HG03060 (cell line): ENCODE results near the gene ART1.
"Not testable (repeated sequence)": the region's sequence is repeated elsewhere in the genome, so short reads cannot be mapped to it uniquely, and the experiment has no call there.

Experiments used
- ATAC-seq: cut with Tn5 transposase; IDR thresholded peaks from one replicate; pipeline ENCODE4 v1.9.1; 2021; ENCODE audit warnings: low read depth, moderate number of reproducible peaks; ENCODE audit not compliant: unreplicated experiment

Gene ART1, protein sequence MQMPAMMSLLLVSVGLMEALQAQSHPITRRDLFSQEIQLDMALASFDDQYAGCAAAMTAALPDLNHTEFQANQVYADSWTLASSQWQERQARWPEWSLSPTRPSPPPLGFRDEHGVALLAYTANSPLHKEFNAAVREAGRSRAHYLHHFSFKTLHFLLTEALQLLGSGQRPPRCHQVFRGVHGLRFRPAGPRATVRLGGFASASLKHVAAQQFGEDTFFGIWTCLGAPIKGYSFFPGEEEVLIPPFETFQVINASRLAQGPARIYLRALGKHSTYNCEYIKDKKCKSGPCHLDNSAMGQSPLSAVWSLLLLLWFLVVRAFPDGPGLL

DNA sequence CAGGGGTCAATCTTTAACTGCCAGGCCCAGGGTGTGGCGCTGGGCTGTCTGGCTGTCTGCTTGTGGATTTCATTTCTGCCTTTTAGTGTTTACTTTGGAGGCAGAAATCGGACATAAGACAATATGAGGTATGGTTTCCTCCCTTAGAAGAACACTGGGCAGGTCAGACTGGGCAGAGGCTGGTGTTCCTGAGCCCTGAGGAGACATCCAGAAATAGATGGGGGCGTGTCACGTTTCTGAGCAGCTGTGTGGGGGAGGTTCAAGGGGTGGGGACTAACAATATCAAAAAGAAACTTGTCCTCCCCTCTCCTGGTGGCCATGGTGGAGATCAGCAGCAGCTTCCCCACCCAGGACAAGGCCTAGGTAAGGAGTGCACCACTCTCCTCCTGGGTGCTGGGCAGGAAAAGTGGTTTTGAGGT lies at the start of gene ART1:
Gene ART1, plus strand, starts transcription at position 312 of the 419 bp plus-strand sequence. CDS start 14,086 bp downstream, outside the sequence.
- no peak for ATAC-seq

DNA sequence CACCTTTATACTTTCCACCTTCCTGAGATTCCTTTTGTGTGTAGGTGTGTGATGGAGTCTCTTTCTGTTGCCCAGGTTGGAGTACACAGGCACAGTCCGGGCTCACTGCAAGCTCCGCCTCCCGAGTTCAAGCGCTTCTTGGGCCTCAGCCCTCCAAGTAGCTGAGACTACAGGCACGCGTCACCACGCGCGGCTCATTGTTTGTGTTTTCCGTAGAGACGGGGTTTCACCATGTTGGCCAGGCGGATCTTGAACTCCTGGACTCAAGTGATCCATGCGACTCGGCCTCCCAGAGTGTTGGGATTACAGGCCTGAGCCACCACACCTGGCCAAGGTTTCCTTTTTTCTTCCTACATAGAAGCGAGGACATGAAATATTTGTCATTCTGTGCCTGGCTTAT lies 47.2 kb upstream of the ART1 start:
- not testable (repeated sequence) for ATAC-seq

DNA sequence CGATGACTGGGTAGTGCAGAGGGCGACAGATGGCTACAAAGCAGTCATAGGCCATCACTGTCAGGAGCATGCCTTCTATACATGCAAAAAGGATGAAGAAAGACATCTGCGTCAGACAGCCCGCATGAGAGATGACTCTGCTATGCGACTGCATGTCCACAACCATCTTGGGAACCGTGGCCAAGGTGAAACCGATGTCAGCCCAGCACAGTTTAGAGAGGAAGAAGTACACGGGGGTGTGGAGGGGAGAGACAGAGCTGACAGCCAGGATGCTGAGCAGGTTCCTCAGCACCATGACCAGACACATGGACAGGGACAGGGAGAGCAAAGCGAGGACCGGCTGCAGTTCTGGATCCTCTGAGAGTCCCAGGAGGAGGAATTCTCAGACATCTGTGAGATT lies 44.7 kb upstream of the ART1 start:
- not testable (repeated sequence) for ATAC-seq

DNA sequence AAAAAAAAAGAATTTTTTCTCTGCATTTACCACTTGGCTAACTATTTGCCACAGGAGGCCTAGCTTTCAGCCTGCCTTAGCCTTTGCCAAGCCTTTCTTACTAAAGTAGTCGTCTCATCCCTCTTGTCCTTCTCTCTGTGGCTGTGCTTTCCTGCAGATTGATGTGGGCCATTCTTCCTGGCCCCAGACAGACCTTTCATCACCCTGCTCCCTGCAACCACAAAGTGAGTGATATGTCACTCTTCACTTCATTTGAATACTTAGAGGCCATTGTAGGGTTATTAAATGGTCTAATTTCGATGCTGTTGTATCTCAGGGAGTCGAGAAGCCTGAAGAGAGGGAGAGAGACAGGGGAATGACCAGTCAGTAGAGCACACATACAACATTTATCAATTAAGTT lies 40.8 kb upstream of the ART1 start:
- no peak for ATAC-seq

DNA sequence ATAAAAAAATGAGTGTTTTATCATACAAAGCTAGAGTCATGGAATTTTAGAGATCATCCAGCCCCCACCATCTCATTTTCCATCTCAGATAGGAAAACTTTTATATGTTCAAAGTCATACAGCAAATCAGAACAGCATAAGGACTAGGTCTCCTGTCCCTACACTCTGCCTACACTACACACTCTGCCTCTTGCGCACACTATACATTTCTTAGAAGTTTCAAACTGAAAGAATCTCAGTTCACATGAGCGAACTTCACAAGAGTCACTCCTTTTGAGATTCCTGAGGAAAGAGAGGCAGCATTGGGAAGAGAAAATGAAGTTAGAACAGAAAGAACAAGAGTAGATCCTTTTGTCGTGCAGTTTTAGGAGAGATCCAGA lies 39.7 kb upstream of the ART1 start:
- no peak for ATAC-seq

DNA sequence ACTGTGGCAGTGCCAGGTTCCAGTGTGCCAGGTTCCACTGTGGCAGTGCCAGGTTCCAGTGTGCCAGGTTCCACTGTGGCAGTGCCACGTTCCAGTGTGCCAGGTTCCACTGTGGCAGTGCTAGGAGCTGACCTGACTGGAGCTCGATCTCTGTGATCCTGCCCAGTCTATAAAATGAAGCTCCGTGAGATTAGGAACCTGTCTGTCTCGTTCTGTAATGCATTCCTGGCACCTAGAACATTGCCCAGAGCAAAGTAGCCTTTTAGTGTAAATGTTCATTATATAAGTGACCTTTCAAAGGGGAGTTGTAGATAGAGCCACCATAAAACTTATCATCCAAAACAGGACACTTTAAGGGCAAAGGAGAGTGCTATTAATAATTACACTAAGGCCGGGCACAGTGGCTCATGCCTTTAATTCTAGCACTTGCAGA lies 39.1 kb upstream of the ART1 start:
- no peak for ATAC-seq

DNA sequence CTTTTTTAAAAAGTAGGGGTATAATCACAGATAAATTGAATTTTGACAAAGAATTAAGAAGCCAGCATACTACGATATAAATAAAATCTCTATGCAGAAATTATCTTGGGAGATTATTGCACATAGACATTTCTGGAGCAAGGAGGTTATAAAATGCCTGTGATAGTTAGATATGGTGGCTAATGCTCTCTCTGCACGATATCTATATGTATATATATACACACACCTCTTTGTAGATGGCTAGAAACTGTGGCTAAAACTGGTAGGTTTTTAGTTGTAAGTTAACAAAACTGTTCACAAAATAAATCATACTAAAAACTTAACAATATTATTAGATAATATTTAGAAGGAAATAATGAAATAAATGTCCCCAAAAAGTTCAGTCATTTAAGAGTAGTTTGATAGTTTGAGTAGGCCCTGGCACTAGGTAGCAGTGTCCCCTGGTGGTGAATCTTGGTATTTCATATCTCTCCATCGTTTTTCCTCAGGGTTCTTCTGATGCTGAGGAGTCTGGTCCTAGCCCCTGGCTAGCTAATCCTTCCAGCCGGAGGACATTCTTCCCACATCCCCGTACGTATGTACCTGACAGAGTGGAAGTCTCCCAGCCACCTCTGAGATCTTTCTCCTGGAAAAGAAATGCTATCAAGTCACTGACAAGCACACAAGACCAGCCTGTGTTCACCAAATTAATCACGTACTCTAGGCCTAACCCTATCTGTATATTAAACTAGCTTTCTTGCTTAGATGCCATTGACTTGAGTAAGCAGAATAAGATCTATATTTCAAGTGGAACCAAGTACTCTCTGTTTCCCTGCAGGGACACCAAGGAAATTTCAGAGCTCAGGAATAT lies 35.3 kb upstream of the ART1 start:
- no peak for ATAC-seq

DNA sequence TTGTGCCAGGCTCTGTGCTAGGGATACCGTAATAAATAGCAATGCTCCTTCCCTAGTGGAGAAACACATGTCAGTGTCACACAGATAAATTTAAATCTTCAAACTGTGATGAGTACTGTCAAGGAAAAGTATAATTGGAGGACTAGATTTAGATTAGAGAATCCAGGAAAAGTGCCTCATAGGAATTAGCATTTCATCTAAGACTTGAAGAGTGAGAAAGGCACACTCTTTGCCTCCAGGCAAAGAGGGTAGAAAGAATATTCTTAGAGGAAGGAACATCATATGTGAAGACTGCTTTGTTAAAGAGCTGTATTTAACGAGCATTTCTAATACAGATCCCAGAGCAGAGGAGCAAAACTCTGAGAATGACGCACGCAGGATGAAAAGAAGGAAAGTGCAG lies 34.1 kb upstream of the ART1 start:
- no peak for ATAC-seq

DNA sequence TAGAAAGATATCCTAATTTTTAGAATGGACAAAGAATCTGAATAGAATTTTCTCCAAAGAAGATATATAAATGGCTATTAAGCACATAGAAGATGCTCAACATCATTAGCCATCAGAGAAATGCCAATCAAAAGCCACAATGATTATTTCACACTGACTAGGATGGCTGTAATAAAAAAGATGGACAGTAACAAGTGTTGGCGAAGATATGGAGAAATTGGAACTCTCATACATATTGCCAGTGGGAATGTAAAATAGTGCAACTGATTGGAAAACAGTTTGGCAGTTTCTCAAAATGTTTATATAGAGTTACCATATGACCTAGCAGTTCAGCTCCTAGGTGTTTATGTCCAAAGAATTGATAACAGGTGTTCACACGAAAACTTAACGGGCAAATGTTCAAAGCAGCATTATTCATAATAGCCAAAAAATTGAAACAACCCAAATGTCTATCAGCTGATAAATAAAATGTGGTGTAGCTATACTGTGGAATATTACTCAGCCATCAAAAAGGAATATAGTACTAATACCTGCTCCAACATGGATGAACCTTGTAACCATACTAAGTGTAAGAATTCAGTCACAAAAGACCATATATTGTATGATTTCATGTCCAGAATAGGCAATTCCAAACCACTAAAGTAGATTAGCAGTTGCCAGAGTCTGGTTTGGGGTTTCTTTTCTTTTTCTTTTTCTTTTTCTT lies 32.8 kb upstream of the ART1 start:
- no peak for ATAC-seq

DNA sequence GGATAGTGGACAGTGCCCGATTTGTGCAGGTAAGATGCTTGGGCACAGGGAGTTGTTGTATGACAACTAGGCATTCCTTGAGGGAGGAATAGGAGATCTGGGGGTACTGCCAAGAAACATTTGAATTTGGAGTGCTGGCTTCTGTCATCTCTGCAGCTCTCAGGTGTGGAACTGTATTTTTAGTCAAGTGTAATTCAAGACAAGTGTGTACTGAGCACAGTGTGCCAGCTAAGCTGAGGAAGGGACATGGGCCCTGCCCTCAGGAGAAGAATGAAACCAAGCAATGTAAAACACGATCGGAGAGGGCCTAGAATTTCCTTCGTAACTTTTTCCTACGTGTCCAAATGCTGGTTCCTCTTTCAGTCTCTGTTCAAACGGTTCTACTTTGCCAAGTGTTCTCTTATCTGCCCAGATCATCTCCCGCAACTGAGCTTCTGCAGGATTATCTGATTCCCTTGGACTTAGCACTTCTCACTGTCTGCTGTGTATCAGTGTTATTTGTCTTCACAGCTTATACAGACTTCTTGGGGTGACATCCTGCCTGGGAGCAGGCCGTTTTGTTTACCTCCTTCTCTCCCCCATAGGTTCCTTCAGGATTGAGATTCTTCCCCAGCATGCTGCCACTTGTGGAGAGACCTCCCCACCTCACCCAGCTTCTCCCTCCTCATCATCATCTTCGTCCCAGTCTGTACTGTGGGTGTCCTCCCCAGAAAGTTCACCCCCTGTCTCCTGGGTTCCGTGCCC lies 30.8 kb upstream of the ART1 start:
- ATAC-seq = no peak

DNA sequence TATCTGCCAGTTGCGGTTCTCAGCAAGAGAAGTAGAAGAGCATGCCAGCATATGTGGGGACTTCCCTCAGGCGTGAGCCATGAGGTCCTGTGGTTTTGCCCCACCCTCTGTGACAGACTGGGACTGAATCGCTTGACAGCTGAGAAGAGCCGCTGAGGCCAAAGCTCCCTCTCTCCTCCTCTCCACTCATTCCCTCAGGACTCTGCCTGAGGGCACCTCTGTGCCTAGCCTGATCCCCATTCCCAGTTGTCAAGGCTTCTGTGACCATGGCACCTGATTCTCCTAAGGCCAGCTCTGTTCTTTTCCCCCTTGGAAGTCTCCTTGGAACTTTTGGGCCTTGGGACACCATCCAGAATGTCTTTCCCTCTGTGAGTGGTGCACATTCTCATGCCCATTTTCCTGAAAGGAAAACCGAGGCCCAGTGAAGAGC lies 30.2 kb upstream of the ART1 start:
- ATAC-seq = peak; percentile 70

DNA sequence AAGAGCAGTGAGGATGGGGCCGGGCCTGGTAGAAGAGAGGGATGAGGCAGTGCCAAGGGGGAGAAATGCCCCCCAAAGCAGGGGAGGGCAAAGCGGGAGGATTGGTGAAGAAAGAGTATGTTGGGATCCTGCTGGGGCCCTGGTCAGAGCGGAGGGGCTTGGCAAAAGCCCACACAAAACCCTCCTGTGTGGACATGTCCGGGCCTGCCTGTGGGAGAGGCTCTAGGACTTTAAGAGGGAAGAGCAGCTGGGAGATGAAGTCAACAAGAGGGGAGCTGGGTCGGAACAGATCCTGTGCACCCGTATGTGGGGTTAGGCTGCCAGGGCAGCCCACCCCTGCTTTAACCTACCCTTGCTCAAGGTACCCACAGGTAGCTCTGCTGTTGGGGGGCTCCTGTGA lies 28.9 kb upstream of the ART1 start:
- ATAC-seq = no peak

DNA sequence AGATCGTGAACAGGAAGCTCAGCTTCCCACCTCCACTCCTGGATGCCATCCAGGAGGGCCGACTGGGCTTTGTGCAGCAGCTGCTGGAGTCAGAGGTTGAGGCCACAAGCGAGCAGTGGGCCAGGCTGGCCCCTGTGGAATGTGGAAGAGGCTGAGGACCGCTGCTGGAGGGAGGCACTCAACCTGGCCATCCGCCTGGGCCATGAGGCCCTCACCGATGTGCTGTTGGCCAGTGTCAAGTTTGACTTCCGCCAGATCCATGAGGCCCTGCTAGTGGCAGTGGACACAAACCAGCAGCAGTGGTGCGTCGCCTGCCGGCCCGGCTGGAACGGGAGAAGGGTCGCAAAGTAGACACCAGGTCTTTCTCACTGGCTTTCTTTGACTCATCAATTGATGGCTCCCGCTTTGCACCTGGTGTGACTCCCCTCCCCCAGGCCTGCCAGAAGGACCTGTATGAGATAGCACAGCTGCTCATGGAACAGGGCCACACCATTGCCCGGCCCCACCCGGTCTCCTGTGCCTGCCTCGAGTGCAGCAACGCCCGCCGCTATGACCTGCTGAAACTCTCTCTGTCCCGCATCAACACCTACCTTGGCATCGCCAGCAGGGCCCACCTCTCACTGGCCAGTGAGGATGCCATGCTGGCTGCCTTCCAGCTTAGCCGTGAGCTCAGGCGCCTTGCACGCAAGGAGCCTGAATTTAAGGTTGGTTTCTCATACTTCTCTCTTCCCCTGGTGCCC lies 28.0 kb upstream of the ART1 start:
- no peak for ATAC-seq

DNA sequence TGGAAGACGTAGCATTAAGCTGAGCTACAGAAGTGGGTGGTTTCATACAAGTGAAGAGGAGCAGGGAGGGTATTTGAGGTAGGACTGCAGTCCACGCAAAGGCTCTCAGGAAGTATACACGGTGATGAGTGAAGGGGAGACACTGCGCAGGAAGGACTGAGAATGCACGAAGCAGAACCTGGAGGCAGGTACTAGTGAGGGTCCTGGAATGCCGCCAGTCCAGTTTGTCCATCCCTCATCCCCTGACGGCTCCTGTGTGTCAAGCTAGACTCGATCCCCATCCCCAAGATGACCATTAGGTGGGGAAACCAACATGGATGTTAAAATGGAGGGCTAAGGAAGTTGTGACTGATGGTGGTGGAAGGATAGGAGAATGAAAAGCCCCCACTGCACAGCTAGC lies 26.9 kb upstream of the ART1 start:
- no peak for ATAC-seq

DNA sequence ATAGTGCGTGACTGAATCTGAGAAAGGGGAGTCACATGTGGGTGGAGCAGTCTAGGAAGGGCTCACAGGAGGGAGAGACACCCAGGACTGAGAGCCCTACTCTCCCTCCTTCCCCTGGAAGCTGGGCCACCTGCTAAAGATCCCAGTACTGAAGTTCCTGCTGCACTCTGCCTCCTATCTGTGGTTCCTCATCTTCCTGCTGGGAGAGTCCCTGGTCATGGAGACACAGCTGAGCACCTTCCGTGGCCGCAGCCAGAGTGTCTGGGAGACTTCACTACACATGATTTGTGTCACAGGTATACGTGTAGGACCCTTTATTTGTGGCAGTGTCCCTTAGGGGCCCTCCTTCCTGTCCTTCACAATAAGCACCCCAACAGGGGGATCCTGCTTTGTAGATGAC lies 22.4 kb upstream of the ART1 start:
- ATAC-seq = no peak

DNA sequence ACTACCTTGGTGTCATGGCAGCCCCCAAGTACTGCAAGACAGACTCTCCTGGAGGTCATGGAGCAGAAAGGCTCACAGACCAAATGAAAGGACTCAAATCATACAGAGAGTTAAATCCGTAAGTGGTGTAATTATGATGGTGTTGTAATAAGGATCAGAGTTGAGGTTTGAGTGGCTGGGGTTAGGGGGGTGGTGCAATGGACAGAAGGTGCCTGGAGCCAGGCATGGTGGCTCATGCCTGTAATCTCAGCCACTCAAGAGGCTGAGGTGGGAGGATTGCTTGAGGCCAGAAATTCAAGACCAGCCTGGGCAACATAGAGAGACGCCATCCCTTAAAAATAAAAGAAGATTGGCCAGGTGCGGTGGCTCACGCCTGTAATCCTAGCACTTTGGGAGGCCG lies 21.8 kb upstream of the ART1 start:
- no peak for ATAC-seq

DNA sequence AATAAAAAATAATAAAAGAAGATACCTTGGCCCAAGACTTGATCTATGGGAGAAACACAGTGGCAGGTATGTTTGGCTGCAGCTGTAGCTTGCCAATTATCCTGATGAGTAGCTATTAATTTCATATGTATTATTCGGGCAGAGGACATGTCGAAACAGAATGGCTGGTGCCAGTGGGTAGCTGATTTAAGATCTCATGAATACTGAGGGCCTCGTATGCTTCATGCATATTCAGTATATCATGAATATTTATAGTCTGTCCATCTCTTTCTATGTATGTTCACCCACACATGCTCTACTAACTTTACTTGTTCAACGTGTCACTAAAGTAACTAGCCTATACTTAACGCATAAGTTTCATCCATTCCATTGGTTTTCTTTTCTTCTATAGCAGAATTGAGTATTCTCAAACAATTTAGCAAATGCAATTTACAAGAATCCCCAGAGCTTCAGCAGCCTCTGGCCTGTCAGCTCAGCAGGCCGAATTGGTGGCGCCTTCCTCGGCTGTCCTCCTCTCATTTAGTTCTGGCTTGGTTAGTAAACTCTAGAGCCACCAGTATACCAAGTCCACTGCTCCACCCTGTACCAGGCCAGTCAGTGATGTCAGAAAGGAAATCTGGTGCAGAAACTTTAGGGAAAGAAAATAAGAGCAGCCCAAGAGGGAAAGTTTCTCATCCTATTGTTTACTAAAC lies 21.0 kb upstream of the ART1 start:
- no peak for ATAC-seq

DNA sequence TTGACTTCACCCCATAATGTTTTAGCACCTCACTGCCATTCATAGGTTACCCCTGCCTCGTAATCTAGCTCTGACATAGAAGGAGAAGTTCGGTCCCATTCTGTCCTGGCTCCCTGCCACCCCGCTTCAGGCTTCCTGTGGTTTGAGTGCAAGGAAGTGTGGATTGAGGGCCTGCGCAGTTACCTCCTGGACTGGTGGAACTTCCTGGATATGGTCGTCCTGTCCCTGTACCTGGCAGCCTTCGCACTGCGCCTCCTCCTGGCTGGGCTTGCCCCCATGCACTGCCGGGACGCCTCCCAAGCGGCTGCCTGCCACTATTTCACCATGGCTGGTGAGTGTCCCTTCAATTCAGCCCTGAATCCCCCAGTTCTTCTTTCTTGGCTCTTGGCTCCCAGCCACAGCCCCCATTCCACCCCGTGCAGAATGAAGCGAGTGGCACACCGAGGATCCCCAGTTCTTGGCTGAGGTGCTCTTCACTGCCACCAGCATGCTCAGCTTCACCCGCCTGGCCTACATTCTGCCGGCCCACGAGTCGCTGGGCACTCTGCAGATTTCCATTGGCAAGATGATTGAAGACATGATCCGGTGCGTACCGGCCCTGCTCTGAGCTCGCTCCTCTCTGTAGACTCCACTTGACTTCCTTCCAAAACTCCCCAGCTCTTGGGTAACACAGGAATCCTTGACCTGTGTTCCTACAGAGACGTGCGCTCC lies 18.5 kb upstream of the ART1 start:
- ATAC-seq = no peak

DNA sequence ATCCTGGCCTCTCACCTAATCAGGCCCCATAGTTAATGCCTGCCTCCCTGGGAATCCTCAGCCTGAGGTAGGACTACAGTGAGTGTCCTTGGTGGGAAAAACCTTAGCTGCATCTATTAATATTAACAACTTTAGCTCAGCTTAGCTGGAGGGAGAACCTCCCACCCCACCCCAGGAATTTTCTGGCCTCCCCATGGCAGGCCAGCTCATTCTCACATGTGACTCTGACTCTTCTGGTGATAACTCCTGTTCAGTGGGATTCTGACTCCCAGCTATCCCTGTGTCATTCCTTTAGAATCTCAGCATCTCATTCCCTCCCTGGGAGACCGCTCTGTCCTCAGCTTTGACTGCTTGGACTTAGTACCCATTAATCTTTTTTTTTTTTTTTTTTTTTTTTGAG lies 17.6 kb upstream of the ART1 start:
- no peak for ATAC-seq
